OCI-LY3 (cell line): ENCODE results near the gene TMEM135.

ENCODE experiments used
- H2AFZ ChIP-seq: fragments of 200-600, 300-600 bp; shearing (Covaris generic); 2 replicates; pipeline ENCODE4 v1.6.0; 2014; ENCODE audit warnings: antibody characterized with exemption, low read depth, low read length
- H3K27ac ChIP-seq: fragments of 200-600, 300-600 bp; sonication (generic); 2 replicates; pipeline ENCODE4 v1.5.1; 2014; ENCODE audit warnings: mild to moderate bottlenecking, low read length, moderate library complexity, mixed read lengths
- H3K27me3 ChIP-seq: fragments of 200-600, 300-600 bp; sonication (generic); 2 replicates; pipeline ENCODE4 v1.6.1; 2014; ENCODE audit warnings: low read depth, low read length, mixed read lengths
- H3K36me3 ChIP-seq: fragments of 200-600, 300-600 bp; sonication (generic); replicated peaks from 2 replicates; pipeline ENCODE3; 2014; ENCODE audit warnings: low read depth, low read length, mixed read lengths
- H3K4me1 ChIP-seq: fragments of 300-600, 200-600 bp; sonication (generic); 2 replicates; pipeline ENCODE4 v1.6.1; 2014; ENCODE audit warnings: low read length, mixed read lengths
- H3K4me2 ChIP-seq: fragments of 200-600, 300-600 bp; sonication (generic); 2 replicates; pipeline ENCODE4 v1.6.1; 2014; ENCODE audit warnings: low read length, mixed read lengths
- H3K4me3 ChIP-seq: fragments of 300-600, 200-600 bp; sonication (generic); 2 replicates; pipeline ENCODE4 v1.5.1; 2014; ENCODE audit warnings: antibody characterized with exemption, mild to moderate bottlenecking, low read length, moderate library complexity
- H3K79me2 ChIP-seq: fragments of 300-600, 200-600 bp; shearing (Covaris generic); 2 replicates; pipeline ENCODE4 v1.6.1; 2014; ENCODE audit warnings: mild to moderate bottlenecking, low read length, mixed read lengths
- H3K9ac ChIP-seq: fragments of 300-600, 200-600 bp; shearing (Covaris generic); 2 replicates; pipeline ENCODE4 v1.6.0; 2014; ENCODE audit warnings: mild to moderate bottlenecking, low read length, moderate library complexity
- H3K9me3 ChIP-seq: fragments of 200-600, 300-600 bp; shearing (Covaris generic); 2 replicates; pipeline ENCODE4 v1.6.1; 2014; ENCODE audit warnings: low read length, mixed read lengths; ENCODE audit not compliant: insufficient read depth
- H4K20me1 ChIP-seq: fragments of 200-600, 300-600 bp; sonication (generic); 2 replicates; pipeline ENCODE4 v1.6.1; 2016; ENCODE audit warnings: low read length, mixed read lengths; ENCODE audit not compliant: insufficient read depth
- EZH2phosphoT487 ChIP-seq: fragments of 200-600 bp; shearing (Covaris generic); IDR thresholded peaks from 2 replicates; pipeline ENCODE4 v1.6.1; 2018; ENCODE audit warnings: antibody characterized with exemption, mixed run types, low read depth
- TF ChIP-seq, protein P1 (sequence below): fragments of 200-600, 300-600 bp; sonication (generic); IDR thresholded peaks from 2 replicates; pipeline ENCODE4 v1.5.1; 2014; ENCODE audit warnings: antibody characterized with exemption, low read length, low read depth

The TMEM135 gene

DNA sequence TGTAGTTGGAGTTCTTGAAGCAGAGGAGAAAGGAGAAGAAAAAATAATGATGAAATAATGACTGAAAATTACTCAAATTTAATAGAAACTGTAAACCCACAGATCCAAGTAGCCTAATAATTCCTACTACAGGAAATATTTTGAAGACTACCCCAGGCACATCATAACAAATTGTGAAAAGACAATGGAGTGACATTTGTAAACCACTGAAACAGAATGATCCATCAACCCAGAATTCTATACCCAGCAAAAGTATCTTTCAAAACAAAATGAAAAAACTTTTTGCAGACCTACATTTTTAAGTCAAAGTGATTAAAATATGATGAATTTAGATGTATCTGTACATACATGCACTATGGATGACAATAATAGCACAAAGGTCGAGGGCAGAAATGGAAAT, 194.6 kb downstream of the TMEM135 start:
- no peaks in the 10 kb centered on the region for H3K79me2 ChIP-seq
- no peak for TF ChIP-seq EZH2phosphoT487
- TF ChIP-seq, protein P1, sequence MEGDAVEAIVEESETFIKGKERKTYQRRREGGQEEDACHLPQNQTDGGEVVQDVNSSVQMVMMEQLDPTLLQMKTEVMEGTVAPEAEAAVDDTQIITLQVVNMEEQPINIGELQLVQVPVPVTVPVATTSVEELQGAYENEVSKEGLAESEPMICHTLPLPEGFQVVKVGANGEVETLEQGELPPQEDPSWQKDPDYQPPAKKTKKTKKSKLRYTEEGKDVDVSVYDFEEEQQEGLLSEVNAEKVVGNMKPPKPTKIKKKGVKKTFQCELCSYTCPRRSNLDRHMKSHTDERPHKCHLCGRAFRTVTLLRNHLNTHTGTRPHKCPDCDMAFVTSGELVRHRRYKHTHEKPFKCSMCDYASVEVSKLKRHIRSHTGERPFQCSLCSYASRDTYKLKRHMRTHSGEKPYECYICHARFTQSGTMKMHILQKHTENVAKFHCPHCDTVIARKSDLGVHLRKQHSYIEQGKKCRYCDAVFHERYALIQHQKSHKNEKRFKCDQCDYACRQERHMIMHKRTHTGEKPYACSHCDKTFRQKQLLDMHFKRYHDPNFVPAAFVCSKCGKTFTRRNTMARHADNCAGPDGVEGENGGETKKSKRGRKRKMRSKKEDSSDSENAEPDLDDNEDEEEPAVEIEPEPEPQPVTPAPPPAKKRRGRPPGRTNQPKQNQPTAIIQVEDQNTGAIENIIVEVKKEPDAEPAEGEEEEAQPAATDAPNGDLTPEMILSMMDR = no peak

DNA sequence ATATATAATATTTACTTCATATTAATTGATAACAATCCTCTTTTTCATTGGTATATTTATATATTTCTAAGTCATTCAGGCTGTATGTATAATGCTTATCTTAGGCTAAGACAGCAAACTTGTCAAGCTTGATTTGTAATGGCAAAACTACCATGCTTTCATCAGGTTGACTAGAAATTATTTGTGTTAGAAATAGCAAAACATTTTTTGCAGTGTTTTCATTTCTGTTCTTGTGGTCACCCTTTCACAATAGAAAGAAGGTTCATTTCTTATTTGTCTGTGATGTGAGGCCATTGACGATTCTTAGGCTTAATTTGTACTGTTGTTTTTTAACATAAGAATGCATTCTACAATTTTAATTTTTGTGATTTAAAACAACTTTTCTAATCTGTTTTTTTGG, 197.6 kb downstream of the TMEM135 start:
- no peak overlapping the region for H3K9ac ChIP-seq

More for the DNA sequence above, 194.6 kb downstream of the TMEM135 start:
- no peaks in the 10 kb centered on the region for H4K20me1 ChIP-seq
- H3K4me3 ChIP-seq = no peak overlapping the region
- no peak overlapping the region for H3K4me2 ChIP-seq
- H3K9ac ChIP-seq = no peak overlapping the region
- H3K27ac ChIP-seq = no peak overlapping the region
- H3K4me1 ChIP-seq = peaks cover 33% of the 10 kb centered on the region
- no peak overlapping the region for H2AFZ ChIP-seq
- peaks cover 19% of the 10 kb centered on the region for H3K9me3 ChIP-seq
- peaks cover 30% of the 10 kb centered on the region for H3K36me3 ChIP-seq
- H3K27me3 ChIP-seq = no peaks in the 10 kb centered on the region

DNA sequence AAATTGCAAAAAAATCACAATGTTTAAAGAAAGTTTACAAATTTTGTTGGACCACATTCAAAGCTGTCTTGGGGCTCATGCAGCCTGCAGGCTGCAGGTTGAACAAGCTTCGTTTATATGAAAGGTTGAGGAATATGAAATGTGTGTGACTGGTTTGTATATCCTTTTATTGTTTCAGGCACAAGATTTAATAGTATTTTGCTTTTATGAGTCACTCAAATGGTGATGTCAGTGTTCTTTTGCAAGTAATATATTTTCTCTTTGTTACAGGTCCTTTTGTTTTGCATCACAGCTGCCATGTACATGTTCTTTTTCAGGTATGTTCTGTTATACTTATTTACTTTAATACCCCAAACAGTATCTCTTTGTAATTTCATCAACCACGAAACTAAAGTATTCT, 198.6 kb downstream of the TMEM135 start:
- no peak overlapping the region for H3K9ac ChIP-seq
- H3K9me3 ChIP-seq = peaks cover 13% of the 10 kb centered on the region; the same call in 1 of the 2 replicates
- no peaks in the 10 kb centered on the region for H3K27me3 ChIP-seq
- H3K4me1 ChIP-seq = no peaks in the 10 kb centered on the region
- TF ChIP-seq, protein P1 = no peak
- TF ChIP-seq EZH2phosphoT487 = no peak
- H2AFZ ChIP-seq = no peak overlapping the region
- no peaks in the 10 kb centered on the region for H4K20me1 ChIP-seq
- no peak overlapping the region for H3K4me2 ChIP-seq
- peaks cover 22% of the 10 kb centered on the region for H3K36me3 ChIP-seq
- H3K4me3 ChIP-seq = no peak overlapping the region
- H3K79me2 ChIP-seq = no peaks in the 10 kb centered on the region
- no peak overlapping the region for H3K27ac ChIP-seq

More for the DNA sequence above, 197.6 kb downstream of the TMEM135 start:
- no peaks in the 10 kb centered on the region for H3K79me2 ChIP-seq
- peaks cover 19% of the 10 kb centered on the region for H3K9me3 ChIP-seq
- H2AFZ ChIP-seq = no peak overlapping the region
- H3K36me3 ChIP-seq = peaks cover 31% of the 10 kb centered on the region
- no peaks in the 10 kb centered on the region for H4K20me1 ChIP-seq
- H3K27me3 ChIP-seq = no peaks in the 10 kb centered on the region
- H3K4me2 ChIP-seq = no peak overlapping the region
- H3K27ac ChIP-seq = no peak overlapping the region
- no peak overlapping the region for H3K4me3 ChIP-seq
- peaks cover 3% of the 10 kb centered on the region for H3K4me1 ChIP-seq
- TF ChIP-seq, protein P1 = no peak
- no peak for TF ChIP-seq EZH2phosphoT487

DNA sequence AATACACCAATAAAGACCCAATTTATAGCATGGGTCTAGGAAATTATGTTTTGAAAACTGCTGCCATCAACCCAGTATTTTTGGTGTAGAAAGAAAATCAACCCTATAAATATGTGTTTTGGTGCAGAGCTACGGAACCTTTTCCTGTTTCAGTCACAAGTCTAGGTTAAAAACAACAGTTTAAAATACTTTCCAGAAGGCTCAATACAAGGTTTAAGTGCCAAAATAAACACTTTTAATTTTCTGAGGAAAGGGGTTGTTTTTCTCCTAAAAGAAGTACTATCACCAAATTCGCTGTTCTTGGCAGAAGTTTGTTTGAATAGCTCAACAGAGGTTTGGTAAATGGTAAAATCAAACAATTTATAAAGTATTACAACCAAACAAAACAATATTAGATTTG, 201.3 kb downstream of the TMEM135 start:
- no peak for TF ChIP-seq EZH2phosphoT487
- peaks cover 9% of the 10 kb centered on the region for H3K36me3 ChIP-seq
- H3K4me3 ChIP-seq = no peak overlapping the region
- H3K79me2 ChIP-seq = no peaks in the 10 kb centered on the region
- H3K9ac ChIP-seq = no peak overlapping the region
- H2AFZ ChIP-seq = no peak overlapping the region
- H3K4me2 ChIP-seq = no peak overlapping the region
- H3K27ac ChIP-seq = no peak overlapping the region
- H4K20me1 ChIP-seq = no peaks in the 10 kb centered on the region
- H3K4me1 ChIP-seq = no peaks in the 10 kb centered on the region
- H3K9me3 ChIP-seq = no peaks in the 10 kb centered on the region
- no peaks in the 10 kb centered on the region for H3K27me3 ChIP-seq

DNA sequence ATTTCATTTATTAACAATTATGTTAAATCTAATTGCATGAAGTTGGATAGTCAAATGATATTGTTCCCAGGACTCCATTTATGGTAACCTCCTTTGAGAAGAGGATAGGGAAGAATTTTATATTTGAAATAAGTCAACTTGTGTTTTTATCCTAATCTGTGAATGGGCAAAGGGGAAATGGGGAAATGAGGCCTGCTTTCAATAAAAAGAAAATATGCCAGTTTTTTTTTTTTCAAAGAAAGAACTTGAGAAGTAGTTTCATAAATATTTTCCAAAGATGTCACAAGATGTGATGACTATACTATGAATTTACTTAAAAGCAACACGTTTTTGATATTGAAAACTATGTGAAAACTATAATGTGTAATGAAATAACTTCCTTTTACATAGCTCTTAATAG, 201.8 kb downstream of the TMEM135 start:
- no peaks in the 10 kb centered on the region for H4K20me1 ChIP-seq
- no peak overlapping the region for H3K4me2 ChIP-seq
- H3K4me1 ChIP-seq = no peaks in the 10 kb centered on the region
- peaks cover 9% of the 10 kb centered on the region for H3K36me3 ChIP-seq
- H3K9me3 ChIP-seq = no peaks in the 10 kb centered on the region
- no peak overlapping the region for H3K9ac ChIP-seq
- no peaks in the 10 kb centered on the region for H3K27me3 ChIP-seq
- H3K79me2 ChIP-seq = no peaks in the 10 kb centered on the region
- no peak overlapping the region for H2AFZ ChIP-seq
- H3K27ac ChIP-seq = no peak overlapping the region
- no peak overlapping the region for H3K4me3 ChIP-seq
- TF ChIP-seq EZH2phosphoT487 = no peak
- TF ChIP-seq, protein P1 = no peak
